ENCODE measurements around the gene NHEJ1. TPM values are rescaled to one million over a fixed set of nuclear protein-coding genes. Genes with fewer than 3 reads are reported as not detected.

The NHEJ1 gene
- total and polyA plus RNA-seq, 2 of the 13 experiments (the other 11 are each of a cell fraction or from before 2014, with no cell fraction given): 30.0 to 30.7 TPM

DNA sequence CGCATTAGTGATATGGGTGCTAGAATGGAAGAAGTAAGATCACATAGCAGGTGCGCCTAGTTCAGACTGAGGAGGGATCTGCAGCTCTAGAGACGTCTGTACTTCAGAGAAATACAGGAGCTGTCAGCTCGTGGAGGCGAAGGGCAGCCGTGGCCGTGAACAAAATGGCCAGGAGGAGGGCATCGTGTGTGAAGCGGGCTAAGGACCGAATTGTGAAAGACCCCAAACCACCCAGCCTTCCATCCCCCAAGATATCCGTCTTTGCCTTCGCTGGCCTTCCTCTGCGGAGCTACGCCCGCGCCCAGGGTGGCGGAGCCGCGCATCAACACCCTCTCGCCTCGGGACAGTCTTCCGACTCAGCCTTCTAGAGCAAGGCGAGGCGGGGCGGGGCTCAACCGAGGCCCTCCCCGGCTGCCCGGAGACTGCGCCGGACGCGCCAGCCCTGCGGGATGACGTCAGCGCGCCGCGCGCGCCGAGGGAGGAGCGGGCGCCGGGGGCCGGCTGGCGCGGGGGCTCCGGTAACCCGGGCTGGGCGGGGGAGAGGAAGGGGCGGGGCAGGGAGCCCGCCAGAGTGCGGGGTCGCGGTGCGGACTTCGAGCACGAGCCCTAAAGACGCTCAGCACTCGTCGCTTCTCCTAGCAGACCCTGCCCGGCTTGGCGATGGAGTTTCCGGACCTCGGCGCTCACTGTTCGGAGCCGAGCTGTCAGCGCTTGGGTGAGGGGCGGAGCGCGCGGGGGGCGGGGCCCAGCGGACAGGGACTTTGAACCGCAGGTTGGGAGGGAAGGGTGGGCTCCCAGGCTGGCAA, 45.9 kb upstream of the NHEJ1 start, which contains the start of gene ZFAND2B (continued):
- TF ChIP-seq FIP1L1 (IDR thresholded peaks at IDR 0.05; ENCODE audit: borderline replicate concordance, insufficient read depth, low read depth, low read length) (peak; percentile 91; the same call in 1 of the 2 replicates), EZH2 (conservative IDR thresholded peaks at IDR 0.05; ENCODE audit: low read depth, low read length) (no peak), SIN3B (IDR thresholded peaks at IDR 0.05; ENCODE audit: low read length) (no peak), ZNF790 (CRISPR knock-in tag; IDR thresholded peaks at IDR 0.05; ENCODE audit: borderline replicate concordance) (no peak), ZNF501 (CRISPR knock-in tag; IDR thresholded peaks at IDR 0.05) (peak; percentile 81; the same call in 1 of the 2 replicates), NFRKB (IDR thresholded peaks at IDR 0.05) (no peak), ZNF496 (CRISPR knock-in tag; IDR thresholded peaks at IDR 0.05; ENCODE audit: insufficient replicate concordance) (no peak), ZNF816 (CRISPR knock-in tag; IDR thresholded peaks at IDR 0.05; ENCODE audit: borderline replicate concordance) (peak; percentile 71; the same call in 1 of the 2 replicates), AHDC1 (CRISPR knock-in tag; IDR thresholded peaks at IDR 0.05; ENCODE audit: borderline replicate concordance) (no peak), IKZF5 (CRISPR knock-in tag; IDR thresholded peaks at IDR 0.05) (peak; percentile 83; the same call in 1 of the 2 replicates), CEBPG (CRISPR knock-in tag; IDR thresholded peaks at IDR 0.05) (no peak; the same call in 1 of the 2 replicates), ZNF253 (CRISPR knock-in tag; IDR thresholded peaks at IDR 0.05; ENCODE audit: borderline replicate concordance) (no peak; the same call in 1 of the 2 replicates), MXD3 (CRISPR knock-in tag; IDR thresholded peaks at IDR 0.05) (peak; percentile 69), ELF1 (CRISPR knock-in tag; IDR thresholded peaks at IDR 0.05) (no peak; the same call in none of the 2 replicates)
- TF ChIP-seq, protein P1, sequence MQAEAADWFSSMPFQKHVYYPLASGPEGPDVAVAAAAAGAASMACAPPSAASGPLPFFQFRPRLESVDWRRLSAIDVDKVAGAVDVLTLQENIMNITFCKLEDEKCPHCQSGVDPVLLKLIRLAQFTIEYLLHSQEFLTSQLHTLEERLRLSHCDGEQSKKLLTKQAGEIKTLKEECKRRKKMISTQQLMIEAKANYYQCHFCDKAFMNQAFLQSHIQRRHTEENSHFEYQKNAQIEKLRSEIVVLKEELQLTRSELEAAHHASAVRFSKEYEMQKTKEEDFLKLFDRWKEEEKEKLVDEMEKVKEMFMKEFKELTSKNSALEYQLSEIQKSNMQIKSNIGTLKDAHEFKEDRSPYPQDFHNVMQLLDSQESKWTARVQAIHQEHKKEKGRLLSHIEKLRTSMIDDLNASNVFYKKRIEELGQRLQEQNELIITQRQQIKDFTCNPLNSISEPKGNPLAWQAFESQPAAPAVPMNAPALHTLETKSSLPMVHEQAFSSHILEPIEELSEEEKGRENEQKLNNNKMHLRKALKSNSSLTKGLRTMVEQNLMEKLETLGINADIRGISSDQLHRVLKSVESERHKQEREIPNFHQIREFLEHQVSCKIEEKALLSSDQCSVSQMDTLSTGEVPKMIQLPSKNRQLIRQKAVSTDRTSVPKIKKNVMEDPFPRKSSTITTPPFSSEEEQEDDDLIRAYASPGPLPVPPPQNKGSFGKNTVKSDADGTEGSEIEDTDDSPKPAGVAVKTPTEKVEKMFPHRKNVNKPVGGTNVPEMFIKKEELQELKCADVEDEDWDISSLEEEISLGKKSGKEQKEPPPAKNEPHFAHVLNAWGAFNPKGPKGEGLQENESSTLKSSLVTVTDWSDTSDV (CRISPR knock-in tag; IDR thresholded peaks at IDR 0.05): no peak
- TF ChIP-seq, protein P2, sequence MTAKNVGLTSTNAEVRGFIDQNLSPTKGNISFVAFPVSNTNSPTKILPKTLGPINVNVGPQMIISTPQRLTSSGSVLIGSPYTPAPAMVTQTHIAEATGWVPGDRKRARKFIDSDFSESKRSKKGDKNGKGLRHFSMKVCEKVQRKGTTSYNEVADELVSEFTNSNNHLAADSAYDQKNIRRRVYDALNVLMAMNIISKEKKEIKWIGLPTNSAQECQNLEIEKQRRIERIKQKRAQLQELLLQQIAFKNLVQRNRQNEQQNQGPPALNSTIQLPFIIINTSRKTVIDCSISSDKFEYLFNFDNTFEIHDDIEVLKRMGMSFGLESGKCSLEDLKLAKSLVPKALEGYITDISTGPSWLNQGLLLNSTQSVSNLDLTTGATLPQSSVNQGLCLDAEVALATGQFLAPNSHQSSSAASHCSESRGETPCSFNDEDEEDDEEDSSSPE (CRISPR knock-in tag; IDR thresholded peaks at IDR 0.05): peak; percentile 36; the same call in 1 of the 2 replicates

Data from HepG2 (cell line).